Measurements from ENCODE around the gene SGF29.
A peak's percentile ranks its signal among the peaks of the same experiment; 100 is the strongest.
"Not testable (repeated sequence)": the region's sequence is repeated elsewhere in the genome, so short reads cannot be mapped to it uniquely, and the experiment has no call there.

The SGF29 gene

DNA sequence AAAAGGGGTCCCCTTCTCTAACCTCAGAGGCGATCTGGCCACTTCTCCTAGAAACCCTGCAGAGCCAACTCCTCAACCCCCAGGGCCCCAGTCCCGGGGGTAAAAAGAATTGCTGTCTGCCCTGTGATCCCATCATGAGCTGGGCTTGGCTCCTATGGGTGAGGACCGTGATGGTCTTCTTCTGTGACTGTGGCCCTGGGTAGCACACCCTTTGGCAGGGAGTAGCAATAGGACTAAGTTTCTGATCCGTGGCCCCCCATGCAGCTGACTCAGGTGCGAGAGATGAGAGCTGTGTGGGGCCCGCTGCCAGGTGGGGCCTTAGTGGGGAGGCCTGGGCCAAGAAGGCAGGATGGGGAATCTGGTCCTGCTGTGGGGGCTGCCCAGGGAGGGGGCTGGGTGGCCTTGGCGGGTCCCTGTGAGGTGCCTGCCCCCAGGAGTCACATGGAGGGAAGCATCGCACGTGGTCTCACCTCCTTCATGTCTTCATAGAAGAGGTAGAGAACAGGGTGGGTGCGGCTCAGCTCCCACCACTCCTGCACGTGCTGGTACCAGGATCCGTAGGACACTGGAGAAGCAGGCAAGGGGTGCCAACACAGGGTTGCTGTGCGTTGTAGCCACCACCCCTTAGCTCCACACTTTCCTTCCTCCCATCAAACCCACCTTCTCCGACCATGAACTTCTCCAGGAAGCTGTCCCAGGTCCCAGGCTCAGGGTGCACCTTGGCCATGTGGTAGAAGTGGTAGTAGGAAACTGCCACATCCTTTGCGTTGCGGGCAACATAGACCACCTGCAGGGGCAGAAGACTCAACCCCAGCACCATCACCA is 52.8 kb downstream of the SGF29 start:
- no peak for DNase-seq (ENCODE audit: low read depth, low spot score)

DNA sequence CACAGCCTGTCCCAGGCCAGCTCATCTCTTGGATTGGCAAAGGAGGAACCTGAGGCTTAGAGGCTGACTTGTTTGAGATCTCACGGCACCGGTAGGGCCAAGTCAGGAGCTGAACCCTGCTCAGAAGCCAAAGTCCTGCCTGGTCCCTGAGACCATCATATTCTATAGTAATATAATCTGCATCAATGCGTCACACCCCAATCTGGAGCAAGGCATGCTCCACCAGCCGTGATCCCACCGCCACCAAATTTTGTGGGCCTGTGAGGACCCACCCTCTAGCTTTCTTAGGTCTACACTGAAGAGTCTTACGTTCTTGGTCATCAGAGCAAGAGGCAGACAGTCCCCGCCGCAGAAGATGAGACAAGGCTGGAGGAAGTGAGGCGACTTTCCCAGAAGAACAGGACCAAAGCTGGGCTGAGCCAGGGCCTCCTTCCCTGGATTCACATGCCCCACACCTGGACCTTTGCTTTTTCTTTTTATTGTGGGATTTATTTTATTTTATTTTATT is 53.5 kb downstream of the SGF29 start:
- no peak for DNase-seq (ENCODE audit: low read depth, low spot score)
- no peak overlapping the region for H3K4me3 ChIP-seq (ENCODE audit: low read length)

More for the DNA sequence above, 52.8 kb downstream of the SGF29 start:
- no peak overlapping the region for H3K4me3 ChIP-seq (ENCODE audit: low read length)

DNA sequence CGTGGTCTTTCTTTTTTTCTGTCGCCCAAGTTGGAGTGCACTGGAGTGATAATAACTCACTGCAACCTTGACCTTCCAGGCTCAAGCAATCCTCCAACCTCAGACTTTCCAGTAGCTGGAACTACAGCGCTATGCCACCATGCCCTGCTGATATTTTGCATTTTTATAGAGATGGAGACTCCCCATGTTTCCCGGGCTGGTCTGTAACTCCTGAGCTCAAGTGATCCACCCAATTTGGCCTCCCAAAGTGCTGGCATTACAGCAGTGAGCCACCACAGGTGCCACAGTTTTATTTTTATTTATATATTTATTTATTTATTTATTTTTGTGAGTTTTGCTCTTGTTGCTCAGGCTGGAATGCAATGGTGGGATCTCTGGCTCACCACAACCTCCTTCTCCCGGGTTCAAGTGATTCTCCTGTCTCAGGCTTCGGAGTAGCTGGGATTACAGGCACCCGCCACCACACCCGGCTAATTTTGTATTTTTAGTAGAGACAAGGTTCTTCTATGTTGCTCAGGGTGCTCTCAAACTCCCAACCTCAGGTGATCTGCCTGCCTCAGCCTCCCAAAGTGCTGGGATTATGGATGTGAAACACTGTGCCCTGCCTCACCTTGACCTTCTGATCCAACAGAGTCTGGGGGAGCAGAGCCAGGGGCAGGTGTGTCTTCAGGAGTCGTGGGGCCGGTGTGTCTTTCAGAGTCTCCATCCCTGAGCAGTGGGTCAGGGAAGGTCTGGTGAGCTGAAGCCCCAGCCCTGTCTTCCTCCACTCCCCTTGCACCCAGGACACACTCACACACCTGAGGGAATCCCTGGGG is 54.2 kb downstream of the SGF29 start:
- DNase-seq (ENCODE audit: low read depth, low spot score): not testable (repeated sequence)

DNA sequence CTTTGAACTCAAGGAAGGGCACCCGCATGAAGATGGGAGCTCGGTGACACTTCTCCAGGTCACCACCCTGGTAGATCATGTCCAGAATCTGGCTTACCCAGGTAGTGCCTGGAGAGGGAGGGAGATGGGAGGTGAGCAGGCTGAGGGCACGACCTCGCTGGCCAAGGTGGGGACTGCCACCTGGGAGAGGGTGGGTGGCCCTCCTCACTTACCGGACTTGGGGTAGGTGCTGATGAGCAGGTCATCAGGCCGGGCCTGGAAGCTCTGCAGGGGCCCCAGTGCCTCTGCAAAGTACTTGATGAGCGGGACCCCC is 54.7 kb downstream of the SGF29 start:
- not testable (repeated sequence) for H3K4me3 ChIP-seq (ENCODE audit: low read length); DNase-seq (ENCODE audit: low read depth, low spot score)

More for the DNA sequence above, 54.2 kb downstream of the SGF29 start:
- not testable (repeated sequence) for H3K4me3 ChIP-seq (ENCODE audit: low read length)

DNA sequence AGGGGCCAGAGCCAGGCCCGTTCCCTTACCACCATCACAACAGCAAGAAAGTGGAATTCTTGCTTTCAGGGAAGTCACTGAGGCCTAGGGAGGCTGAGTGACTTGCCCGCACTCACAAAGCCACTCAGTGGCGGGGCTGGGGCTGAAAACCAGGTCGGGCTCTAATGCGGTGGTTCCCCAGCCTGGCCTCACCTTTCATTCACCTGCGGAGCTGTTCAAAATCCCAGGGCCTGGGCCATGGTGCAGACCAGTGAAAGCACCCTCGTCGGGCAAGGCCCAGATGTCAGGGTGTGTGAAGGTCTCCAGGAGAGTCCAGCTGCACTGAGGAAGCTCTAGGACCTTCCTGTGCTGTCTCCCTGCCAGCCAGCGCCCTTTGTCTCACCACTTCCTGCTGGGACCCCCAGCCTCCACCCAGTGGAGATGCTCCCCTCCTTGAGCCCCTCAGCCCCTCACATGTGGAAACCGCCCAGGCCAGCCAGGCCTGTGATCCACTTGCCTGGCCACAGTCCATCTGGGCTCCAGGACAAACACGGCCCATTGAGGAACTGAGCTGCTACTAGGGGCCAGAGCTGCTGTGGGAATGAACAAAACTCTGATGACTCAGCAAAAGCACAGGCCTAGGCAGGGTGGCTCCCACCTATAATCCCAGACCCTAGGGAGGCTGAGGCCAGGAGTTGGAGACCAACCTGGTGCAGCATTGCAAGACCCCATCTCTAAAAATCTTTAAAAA is 55.3 kb downstream of the SGF29 start:
- DNase-seq (ENCODE audit: low read depth, low spot score); H3K4me3 ChIP-seq (ENCODE audit: low read length): not testable (repeated sequence)

DNA sequence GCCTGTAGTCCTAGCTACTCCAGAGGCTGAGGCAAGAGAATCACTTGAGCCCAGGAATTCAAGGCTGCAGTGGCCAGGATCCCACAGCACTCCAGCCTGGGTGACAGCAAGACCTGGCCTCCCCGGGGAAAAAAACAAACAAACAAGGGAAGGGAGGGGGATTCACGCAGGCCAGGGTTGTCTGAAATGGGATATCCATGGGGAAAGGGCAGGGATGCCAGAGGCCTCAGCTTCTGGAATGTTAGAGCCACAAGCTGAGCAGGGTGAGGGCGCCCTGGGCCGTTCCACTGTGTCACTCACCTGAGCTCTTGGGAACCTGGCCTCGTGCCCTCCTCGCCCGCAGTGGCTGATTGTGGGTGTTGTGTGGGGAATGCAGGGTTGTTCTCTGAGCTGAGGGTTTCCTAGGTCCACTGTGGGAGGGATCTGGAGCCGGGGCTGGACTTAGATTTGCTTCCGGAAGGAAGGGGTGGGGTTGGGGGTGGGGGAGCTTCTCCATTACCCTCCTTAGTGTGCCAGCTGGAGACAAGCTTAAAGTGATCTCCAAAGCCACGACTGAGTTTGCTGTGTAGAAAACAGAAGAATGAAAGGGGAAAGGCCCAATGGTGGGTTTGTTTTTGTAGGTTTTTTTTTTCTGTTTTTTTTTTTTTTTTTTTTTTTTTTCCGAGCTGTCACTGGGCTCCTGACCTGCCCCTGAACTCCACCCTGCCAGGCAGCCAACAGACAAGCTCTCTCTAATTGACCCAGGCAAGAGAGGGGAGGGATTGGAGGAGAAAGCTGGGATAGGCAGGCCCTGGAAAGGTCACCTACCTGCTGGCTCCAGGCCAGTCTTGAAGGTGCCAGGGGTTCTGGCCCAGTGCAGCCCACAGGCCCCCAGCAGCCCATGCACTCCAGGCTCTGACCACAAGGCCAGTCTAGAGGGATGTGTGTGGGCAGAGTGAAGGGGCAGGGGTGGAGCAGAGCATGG is 56.2 kb downstream of the SGF29 start, which contains the start of gene SULT1A1:
TSS of gene SULT1A1 (minus strand) at position 414 of the 964 bp plus-strand sequence. CDS start 1,189 bp downstream, outside the sequence.
- DNase-seq (ENCODE audit: low read depth, low spot score): no peak
- H3K4me3 ChIP-seq (ENCODE audit: low read length): no peak within 1 kb of the TSS

DNA sequence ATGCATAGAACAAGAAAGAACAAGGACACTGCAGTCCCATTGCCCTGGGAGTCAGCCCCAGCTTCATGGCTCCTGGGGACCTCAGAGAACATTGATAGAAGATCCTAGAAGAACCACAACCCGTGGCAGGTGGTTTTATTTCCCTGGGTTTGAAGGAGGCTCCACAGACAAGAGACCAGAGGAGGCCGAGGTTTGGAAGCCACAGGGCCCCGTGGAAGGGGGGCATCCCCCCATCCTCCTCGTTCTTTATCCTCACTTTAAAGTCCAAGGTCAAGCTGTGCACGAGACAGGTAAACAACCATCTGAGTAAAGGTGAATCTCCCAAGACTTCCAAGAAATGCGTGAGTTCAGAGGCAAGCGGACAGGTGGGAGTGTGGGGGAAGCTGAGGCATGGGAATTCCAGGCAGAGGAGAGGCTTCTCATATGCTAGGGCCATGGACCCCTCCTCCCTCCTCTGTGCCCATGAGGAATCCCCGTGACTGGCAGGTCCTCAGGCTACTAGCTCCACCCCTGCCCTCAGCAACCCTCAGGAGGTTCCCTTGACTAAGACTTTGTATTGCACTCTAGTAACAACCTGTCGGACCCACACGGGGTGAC is 57.0 kb downstream of the SGF29 start:
- H3K4me3 ChIP-seq (ENCODE audit: low read length): no peak overlapping the region
- no peak for DNase-seq (ENCODE audit: low read depth, low spot score)

DNA sequence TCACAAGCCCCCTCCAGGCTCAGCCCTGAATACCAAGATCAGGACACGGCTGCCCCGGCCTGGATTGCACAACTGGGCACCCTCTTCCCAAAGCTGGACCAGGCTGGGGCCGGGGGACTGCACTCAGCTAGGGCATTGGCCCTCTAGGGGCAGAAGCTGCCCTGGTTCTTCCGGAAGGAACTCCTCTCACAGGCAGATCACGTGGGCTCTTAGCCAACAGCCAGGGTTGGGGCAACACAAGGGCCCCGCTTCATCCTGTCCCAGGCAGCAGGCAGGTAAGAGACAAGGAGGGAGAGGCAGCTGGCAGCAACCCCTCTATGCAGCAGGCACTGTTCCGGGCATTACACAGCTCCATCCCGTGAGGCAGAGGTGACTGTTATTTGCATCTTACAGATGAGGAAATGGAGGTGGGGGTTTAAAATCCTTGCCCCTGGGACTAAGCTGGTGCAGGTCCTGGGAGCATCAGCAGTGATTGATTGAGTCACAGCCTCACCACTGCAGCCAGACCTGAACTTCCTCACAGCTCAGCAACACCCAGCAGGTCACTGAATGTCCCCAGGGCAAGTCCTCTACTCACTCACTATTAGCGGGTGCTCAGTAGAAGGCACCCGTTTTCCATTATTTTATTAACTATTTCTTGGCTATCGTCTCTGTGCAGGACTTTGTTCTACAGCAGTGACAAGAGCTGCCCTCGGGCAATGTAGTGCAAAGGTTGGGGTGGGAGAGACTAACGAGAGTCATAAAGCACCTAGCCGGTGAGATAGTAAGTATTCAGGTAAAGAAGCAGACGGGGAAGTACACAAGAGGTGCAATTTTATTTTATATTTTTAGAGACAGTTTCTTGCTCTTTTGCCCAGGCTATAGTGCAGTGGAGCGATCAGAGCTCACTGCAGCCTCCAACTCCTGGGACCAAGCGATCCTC is 58.9 kb downstream of the SGF29 start:
- H3K4me3 ChIP-seq (ENCODE audit: low read length); DNase-seq (ENCODE audit: low read depth, low spot score): not testable (repeated sequence)

DNA sequence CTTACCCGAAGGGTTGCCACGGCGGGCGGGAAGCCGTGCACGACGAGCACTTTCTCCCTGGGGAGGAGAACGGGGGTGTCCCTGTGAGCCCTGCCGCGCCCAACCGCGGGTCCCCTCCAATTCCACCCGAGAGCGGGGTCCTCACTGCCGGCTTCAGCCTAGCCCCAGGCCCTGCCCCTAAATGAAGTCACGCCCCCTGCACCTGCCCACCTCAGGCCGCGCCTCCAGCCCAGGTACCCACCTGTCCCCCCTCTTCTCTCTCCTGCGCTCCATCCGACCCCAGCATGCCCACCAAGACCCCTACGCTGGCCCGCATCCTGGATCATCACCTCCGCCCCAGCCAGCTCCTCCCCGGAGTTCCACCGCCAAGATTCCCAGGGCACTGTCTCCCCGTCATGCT is 60.2 kb downstream of the SGF29 start:
- DNase-seq (ENCODE audit: low read depth, low spot score); H3K4me3 ChIP-seq (ENCODE audit: low read length): not testable (repeated sequence)

DNA sequence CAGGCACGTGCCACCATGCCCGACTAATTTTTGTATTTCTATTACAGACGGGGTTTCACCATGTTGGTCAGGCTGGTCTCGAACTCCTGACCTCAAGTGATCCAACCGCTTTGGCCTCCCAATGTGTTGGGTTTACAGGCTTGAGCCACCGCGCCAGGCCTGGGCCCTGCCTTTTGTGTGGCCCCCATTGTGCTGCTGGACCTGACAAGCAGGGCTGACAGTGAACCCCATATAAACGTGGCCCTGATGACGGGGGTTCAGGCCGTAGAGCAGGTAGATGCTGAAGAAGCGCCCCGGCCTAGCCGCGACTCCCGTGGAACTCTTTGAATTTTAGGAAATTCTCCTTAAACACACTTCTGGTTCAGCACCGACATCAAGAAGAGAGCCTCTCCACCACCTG is 60.8 kb downstream of the SGF29 start:
- not testable (repeated sequence) for DNase-seq (ENCODE audit: low read depth, low spot score); H3K4me3 ChIP-seq (ENCODE audit: low read length)

DNA sequence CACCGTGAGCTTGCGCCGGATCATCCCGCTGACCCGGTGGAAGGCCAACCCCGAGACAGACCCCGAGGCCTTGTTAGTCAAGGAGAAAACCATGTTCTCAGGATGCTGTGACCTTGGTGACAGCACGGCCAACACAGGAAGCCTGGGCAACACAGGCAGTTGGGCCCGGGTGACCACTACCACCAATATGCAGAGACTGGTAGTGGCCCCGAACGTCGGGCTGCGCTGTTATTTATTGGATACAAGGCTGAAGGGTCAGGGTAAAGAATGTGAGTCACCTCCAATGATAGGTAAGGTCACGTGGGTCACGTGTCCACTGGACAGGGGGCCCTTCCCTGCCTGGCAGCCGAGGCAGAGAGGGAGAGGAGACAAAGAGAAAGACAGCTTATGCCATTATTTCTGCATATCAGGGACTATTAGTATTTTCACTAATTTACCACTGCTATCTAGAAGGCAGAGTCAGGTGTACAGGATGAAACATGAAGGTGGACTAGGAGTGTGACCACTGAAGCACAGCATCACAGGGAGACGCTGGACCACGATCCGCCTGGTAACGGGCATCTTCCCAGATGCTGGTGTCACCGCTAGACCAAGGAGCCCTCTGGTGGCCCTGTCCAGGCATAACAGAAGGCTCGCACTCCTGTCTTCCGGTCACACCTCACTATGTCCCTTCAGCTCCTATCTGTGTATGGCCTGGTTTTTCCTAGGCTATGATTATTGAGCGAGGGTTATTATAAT is 61.9 kb downstream of the SGF29 start:
- not testable (repeated sequence) for H3K4me3 ChIP-seq (ENCODE audit: low read length); DNase-seq (ENCODE audit: low read depth, low spot score)

DNA sequence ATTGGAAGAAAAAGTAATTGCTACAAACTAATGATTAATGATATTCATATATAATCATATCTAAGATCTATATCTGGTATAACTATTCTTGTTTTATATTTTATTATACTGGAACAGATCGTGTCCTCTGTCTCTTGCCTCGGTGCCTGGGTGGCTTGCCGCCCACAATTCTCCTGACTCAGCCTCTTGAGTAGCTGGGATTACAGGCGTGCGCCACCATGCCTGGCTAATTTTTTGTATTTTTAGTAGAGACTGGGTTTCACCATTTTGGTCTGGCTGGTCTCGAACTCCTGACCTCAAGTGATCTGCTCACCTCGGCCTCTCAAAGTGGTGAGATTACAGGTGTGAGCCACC is 62.5 kb downstream of the SGF29 start:
- not testable (repeated sequence) for H3K4me3 ChIP-seq (ENCODE audit: low read length); DNase-seq (ENCODE audit: low read depth, low spot score)

DNA sequence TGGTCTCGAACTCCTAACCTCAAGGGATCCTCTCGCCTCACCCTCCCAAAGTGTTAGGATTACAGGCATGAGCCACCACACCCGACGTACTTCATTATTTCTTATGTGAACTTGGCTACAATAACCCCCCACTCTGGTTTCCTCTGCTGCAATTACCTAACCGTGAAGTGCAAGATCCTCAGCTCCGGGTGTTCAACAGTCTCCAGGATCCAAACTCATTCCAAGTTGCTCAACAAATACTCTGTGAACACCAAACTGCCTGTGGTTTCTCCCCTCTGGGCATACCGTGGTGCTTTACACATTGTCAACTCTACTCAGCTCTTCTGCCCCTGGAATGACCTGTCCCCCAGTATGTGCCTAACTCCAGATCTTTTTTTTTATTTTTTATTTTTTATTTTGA is 62.9 kb downstream of the SGF29 start:
- no peak for DNase-seq (ENCODE audit: low read depth, low spot score)
- H3K4me3 ChIP-seq (ENCODE audit: low read length): no peak overlapping the region

DNA sequence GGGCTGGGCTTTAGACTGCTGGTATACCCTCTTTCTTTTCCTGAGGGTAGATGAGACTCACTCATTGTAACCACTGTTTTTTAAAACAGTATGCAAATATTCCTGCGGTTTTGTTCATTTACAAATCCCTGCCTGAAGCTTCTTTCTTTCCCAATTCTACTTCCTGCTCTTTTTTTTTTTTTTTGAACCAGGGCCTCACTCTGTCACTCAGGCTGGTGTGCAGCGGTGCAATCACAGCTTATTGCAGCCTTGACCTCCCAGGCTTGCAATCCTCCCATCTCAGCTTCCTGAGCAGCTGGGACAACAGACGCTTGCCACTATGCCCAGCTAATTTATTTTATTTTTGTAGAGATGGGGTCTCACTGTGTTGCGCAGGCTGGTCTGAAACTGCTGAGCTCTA is 64.2 kb downstream of the SGF29 start:
- DNase-seq (ENCODE audit: low read depth, low spot score): no peak
- H3K4me3 ChIP-seq (ENCODE audit: low read length): no peak overlapping the region

DNA sequence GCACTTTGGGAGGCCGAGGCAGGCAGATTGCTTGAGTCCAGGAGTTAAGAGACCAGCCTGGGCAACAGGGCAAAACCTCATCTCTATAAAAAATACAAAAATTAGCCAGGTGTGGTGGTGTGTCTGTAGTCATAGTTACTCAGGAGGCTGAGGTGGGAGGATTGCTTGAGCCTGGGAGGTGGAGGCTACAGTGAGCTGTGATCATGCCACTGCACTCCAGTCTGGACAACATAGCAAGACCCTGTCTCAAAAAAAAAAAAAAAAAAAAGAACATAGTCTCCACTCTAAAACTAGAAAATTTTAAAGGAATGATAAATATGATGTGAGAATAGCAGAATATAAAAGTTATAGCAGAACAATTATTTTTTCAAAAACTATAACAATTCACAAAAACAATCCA is 66.6 kb downstream of the SGF29 start:
- not testable (repeated sequence) for DNase-seq (ENCODE audit: low read depth, low spot score); H3K4me3 ChIP-seq (ENCODE audit: low read length)

DNA sequence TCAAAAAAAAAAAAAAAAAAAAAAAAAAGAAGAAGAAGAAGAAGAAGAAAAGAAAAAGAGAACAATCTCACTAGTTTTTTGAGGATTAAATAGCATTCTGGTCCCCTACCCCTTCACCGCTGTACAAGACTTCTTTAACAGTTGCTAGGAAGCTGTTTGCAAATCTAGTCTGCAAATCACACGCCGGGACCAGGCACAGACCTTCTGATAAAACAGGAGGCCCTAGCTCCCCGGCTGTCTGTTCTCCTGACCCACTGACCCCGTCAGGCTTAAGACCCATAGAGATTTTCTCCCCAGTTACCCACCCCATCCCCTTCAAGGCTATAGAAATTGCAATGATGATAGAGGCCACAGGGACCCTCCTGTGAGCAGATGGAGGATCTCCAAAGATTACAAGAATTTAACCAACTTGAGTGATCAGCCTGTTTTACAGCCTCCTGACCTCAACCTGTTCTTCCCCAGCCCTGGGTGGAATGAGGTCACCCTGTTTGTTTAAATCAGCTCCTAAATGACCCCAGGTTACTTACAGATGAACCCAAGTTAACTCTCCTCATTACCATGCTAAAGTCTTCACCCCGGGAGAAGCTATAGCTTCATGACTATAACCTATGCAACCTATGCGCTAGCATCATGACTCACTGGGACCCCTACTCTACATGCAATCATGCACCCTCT is 67.9 kb downstream of the SGF29 start:
- DNase-seq (ENCODE audit: low read depth, low spot score): no peak
- peak overlapping the region; percentile 71; the same call in 1 of the 2 replicates for H3K4me3 ChIP-seq (ENCODE audit: low read length)

Measured in Jurkat, Clone E6-1 (cell line).